ENCODE results near the gene LCLAT1.

Gene LCLAT1

GRCh38 chr2:30530346-30530745 is 83.3 kb downstream of the LCLAT1 start:
- TF ChIP-seq CTCF (IDR thresholded peaks at IDR 0.05; ENCODE audit: insufficient read depth, low read length, poor library complexity, severe bottlenecking), result no peak
- Histone ChIP-seq H3K36me3 (ENCODE audit: control insufficient read depth, insufficient read depth, low read length) (no peaks in the 10 kb centered on the region), H3K27me3 (replicated peaks; ENCODE audit: control insufficient read depth, insufficient read depth, low read length) (no peaks in the 10 kb centered on the region), H3K4me3 (replicated peaks; ENCODE audit: low read depth, low read length) (no peak overlapping the region)
- DNase-seq (ENCODE audit: extremely low read depth, insufficient read length), result no peak

GRCh38 chr2:30541680-30542079 is 94.6 kb downstream of the LCLAT1 start:
- H3K36me3 ChIP-seq (ENCODE audit: control insufficient read depth, insufficient read depth, low read length), result no peaks in the 10 kb centered on the region
- H3K4me3 ChIP-seq (replicated peaks; ENCODE audit: low read depth, low read length), result no peak overlapping the region
- no peak for TF ChIP-seq CTCF (IDR thresholded peaks at IDR 0.05; ENCODE audit: insufficient read depth, low read length, poor library complexity, severe bottlenecking)
- no peak for DNase-seq (ENCODE audit: extremely low read depth, insufficient read length)
- H3K27me3 ChIP-seq (replicated peaks; ENCODE audit: control insufficient read depth, insufficient read depth, low read length), result no peaks in the 10 kb centered on the region

GRCh38 chr2:30545875-30546274 is 98.8 kb downstream of the LCLAT1 start:
- no peak for TF ChIP-seq CTCF (IDR thresholded peaks at IDR 0.05; ENCODE audit: insufficient read depth, low read length, poor library complexity, severe bottlenecking)
- H3K27me3 ChIP-seq (replicated peaks; ENCODE audit: control insufficient read depth, insufficient read depth, low read length), result no peaks in the 10 kb centered on the region
- no peak for DNase-seq (ENCODE audit: extremely low read depth, insufficient read length)
- H3K36me3 ChIP-seq (ENCODE audit: control insufficient read depth, insufficient read depth, low read length), result no peaks in the 10 kb centered on the region
- no peak overlapping the region for H3K4me3 ChIP-seq (replicated peaks; ENCODE audit: low read depth, low read length)

- H3K4me3 ChIP-seq (replicated peaks; ENCODE audit: low read depth, low read length), result no peak overlapping the region
- no peaks in the 10 kb centered on the region for H3K36me3 ChIP-seq (ENCODE audit: control insufficient read depth, insufficient read depth, low read length)
- TF ChIP-seq CTCF (IDR thresholded peaks at IDR 0.05; ENCODE audit: insufficient read depth, low read length, poor library complexity, severe bottlenecking), result no peak
- no peak for DNase-seq (ENCODE audit: extremely low read depth, insufficient read length)
- H3K27me3 ChIP-seq (replicated peaks; ENCODE audit: control insufficient read depth, insufficient read depth, low read length), result no peaks in the 10 kb centered on the region
Observed at GRCh38 chr2:30548386-30548785, 101.3 kb downstream of the LCLAT1 start.

GRCh38 chr2:30549096-30549495 is 102.0 kb downstream of the LCLAT1 start:
- TF ChIP-seq CTCF (IDR thresholded peaks at IDR 0.05; ENCODE audit: insufficient read depth, low read length, poor library complexity, severe bottlenecking), result no peak
- H3K36me3 ChIP-seq (ENCODE audit: control insufficient read depth, insufficient read depth, low read length), result no peaks in the 10 kb centered on the region
- no peaks in the 10 kb centered on the region for H3K27me3 ChIP-seq (replicated peaks; ENCODE audit: control insufficient read depth, insufficient read depth, low read length)
- DNase-seq (ENCODE audit: extremely low read depth, insufficient read length), result no peak
- no peak overlapping the region for H3K4me3 ChIP-seq (replicated peaks; ENCODE audit: low read depth, low read length)

GRCh38 chr2:30559544-30560275 is 112.7 kb downstream of the LCLAT1 start:
- TF ChIP-seq CTCF (IDR thresholded peaks at IDR 0.05; ENCODE audit: insufficient read depth, low read length, poor library complexity, severe bottlenecking), result no peak
- DNase-seq (ENCODE audit: extremely low read depth, insufficient read length), result no peak

More at GRCh38 chr2:30559544-30560275, 112.7 kb downstream of the LCLAT1 start:
- no peak overlapping the region for H3K4me3 ChIP-seq (replicated peaks; ENCODE audit: low read depth, low read length)
- no peaks in the 10 kb centered on the region for H3K36me3 ChIP-seq (ENCODE audit: control insufficient read depth, insufficient read depth, low read length)
- no peaks in the 10 kb centered on the region for H3K27me3 ChIP-seq (replicated peaks; ENCODE audit: control insufficient read depth, insufficient read depth, low read length)
